ENCODE measurements around the gene GABBR2. TPM values are rescaled to one million over a fixed set of nuclear protein-coding genes. Genes with fewer than 3 reads are reported as not detected.

The GABBR2 gene
- total and polyA plus RNA-seq, 2 of the 8 experiments (the other 6 are each of a cell fraction or from before 2014, with no cell fraction given) = 0.50 to 1.2 TPM

DNA sequence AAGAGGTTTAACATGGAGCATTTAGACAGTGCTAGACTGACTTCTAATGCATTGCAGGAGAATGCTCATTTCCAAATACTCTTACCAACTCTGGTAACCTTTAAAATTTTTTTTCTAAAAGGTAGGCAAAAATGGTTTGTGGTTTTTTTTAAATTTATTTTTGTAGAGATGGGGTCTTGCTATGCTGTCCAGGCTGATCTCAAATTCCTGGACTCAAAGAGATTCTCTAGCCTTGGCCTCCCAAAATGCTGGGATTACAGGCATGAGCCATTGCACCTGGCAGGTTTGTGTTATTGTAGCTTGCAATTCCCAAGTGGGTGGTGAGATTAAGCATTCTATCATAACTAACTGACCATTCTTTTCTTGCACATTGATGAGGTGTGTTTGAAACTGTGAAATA is 410.3 kb downstream of the GABBR2 start:
- no peaks in the 10 kb centered on the region for H3K23me2 ChIP-seq (ENCODE audit: low read depth, low read length)
- H4K5ac ChIP-seq (ENCODE audit: insufficient read length, low read depth, low read length) = no peak overlapping the region
- H3K14ac ChIP-seq (ENCODE audit: insufficient read length) = no peak overlapping the region
- H3K4me1 ChIP-seq (replicated peaks in 1 of 4; ENCODE audit: control insufficient read depth in 3 of 4, insufficient read depth in 4 of 4, low read length in 3 of 4) = no peaks in the 10 kb centered on the region; a peak in 1 of 7 replicates
- FAIRE-seq (no peak), DNase-seq (ENCODE audit: low read depth in 1 of 2, low spot score in 2 of 2) (no peak)
- no peak overlapping the region for H3K4ac ChIP-seq (replicated peaks; ENCODE audit: insufficient read length, low read depth, low read length)
- no peak overlapping the region for H2AFZ ChIP-seq (ENCODE audit: low read length)
- no peak overlapping the region for H2BK120ac ChIP-seq (replicated peaks; ENCODE audit: low read depth, low read length)
- H2BK12ac ChIP-seq (ENCODE audit: low read depth, low read length) = no peak overlapping the region
- no peak overlapping the region for H2BK15ac ChIP-seq (ENCODE audit: low read length)
- H3K27me3 ChIP-seq (replicated peaks in 1 of 4; ENCODE audit: control insufficient read depth in 3 of 4, extremely low read depth in 1 of 4, insufficient read depth in 3 of 4, low read length in 3 of 4) = no peaks in the 10 kb centered on the region
- POLR2A ChIA-PET (ENCODE audit: partially characterized antibody) = no interaction called here
- H3K9ac ChIP-seq (replicated peaks in 1 of 4; ENCODE audit: extremely low read depth in 1 of 4, low read depth in 3 of 4, low read length in 3 of 4) = no peak overlapping the region
- H3K4me2 ChIP-seq (ENCODE audit: insufficient read depth in 1 of 2, low read depth in 2 of 2, low read length in 2 of 2) = no peak overlapping the region
- CTCF ChIA-PET (ENCODE audit: partially characterized antibody) = interaction anchor here (0.6 to 2.5 kb wide), 3 partner anchors 16 to 404 kb away, joined by 3 to 7 read pairs (median 3); no protein-coding TSS in a partner anchor
- no peak overlapping the region for H2AK5ac ChIP-seq (ENCODE audit: low read depth, low read length)
- no peak overlapping the region for H4K91ac ChIP-seq (replicated peaks; ENCODE audit: insufficient read length, low read length)
- no peaks in the 10 kb centered on the region for H3K36me3 ChIP-seq (ENCODE audit: control insufficient read depth in 2 of 4, insufficient read depth in 4 of 4, low read length in 3 of 4)
- H3K79me2 ChIP-seq (ENCODE audit: control insufficient read depth in 1 of 2, insufficient read depth in 2 of 2, low read length in 2 of 2) = no peaks in the 10 kb centered on the region
- H4K8ac ChIP-seq (ENCODE audit: extremely low read depth, insufficient read depth, low read length) = no peak overlapping the region
- H2BK5ac ChIP-seq (ENCODE audit: low read depth, low read length) = no peak overlapping the region
- H4K20me1 ChIP-seq (replicated peaks in 1 of 2; ENCODE audit: control insufficient read depth in 1 of 2, insufficient read depth in 2 of 2, low read length in 2 of 2) = no peaks in the 10 kb centered on the region
- H3K4me3 ChIP-seq (ENCODE audit: extremely low read depth in 1 of 4, insufficient read depth in 2 of 4, low read depth in 3 of 4, low read length in 4 of 4) = no peak overlapping the region
- H3K18ac ChIP-seq (ENCODE audit: extremely low read depth, low read length) = no peak overlapping the region
- H3K27ac ChIP-seq (ENCODE audit: low read depth, low read length) = no peak overlapping the region
- H2BK20ac ChIP-seq (ENCODE audit: low read length) = no peak overlapping the region
- H3K56ac ChIP-seq (replicated peaks; ENCODE audit: insufficient read length, low read depth, low read length) = no peak overlapping the region
- no peak overlapping the region for H3K23ac ChIP-seq (ENCODE audit: insufficient read length)
- no peaks in the 10 kb centered on the region for H3K9me3 ChIP-seq (ENCODE audit: insufficient read depth in 2 of 2, low read depth in 1 of 2, low read length in 1 of 2)
- no peaks in the 10 kb centered on the region for H3K79me1 ChIP-seq (ENCODE audit: low read depth, low read length)
- TF ChIP-seq TAF7 (optimal IDR thresholded peaks at IDR 0.05; ENCODE audit: borderline replicate concordance, low read depth, low read length) (no peak), SP4 (IDR thresholded peaks at IDR 0.05; ENCODE audit: low read length) (no peak), FOSL1 (IDR thresholded peaks at IDR 0.05; ENCODE audit: insufficient read depth, low read depth, low read length) (no peak), BACH1 (IDR thresholded peaks at IDR 0.05; ENCODE audit: low read length) (no peak), TAF1 (IDR thresholded peaks at IDR 0.05; ENCODE audit: low read depth, low read length) (no peak)
- TF ChIP-seq, protein P1, sequence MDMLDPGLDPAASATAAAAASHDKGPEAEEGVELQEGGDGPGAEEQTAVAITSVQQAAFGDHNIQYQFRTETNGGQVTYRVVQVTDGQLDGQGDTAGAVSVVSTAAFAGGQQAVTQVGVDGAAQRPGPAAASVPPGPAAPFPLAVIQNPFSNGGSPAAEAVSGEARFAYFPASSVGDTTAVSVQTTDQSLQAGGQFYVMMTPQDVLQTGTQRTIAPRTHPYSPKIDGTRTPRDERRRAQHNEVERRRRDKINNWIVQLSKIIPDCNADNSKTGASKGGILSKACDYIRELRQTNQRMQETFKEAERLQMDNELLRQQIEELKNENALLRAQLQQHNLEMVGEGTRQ (IDR thresholded peaks at IDR 0.05; ENCODE audit: low read length) = no peak

Data from H1 (cell line).